Sigmoid colon (tissue), 7 donors: Measurements from ENCODE around the gene ABCC6. TPM values are rescaled to one million over a fixed set of nuclear protein-coding genes. Genes with fewer than 3 reads are reported as not detected.

ENCODE experiments used
- DNase-seq: peaks from one replicate; pipeline ENCODE4 v3.0.0-alpha.2; 2019
- H3K27ac ChIP-seq, 4 donors: fragments of 200-600 bp; sonication (generic); one replicate each; pipeline ENCODE4 v1.5.1; 2016 to 2019; ENCODE audit warnings: mild to moderate bottlenecking in 1 of 4
- H3K27me3 ChIP-seq, 3 donors: fragments of 200-600 bp; sonication (generic); one replicate each; pipeline ENCODE4 v1.5.1; 2019; ENCODE audit warnings: mild to moderate bottlenecking in 1 of 3
- H3K36me3 ChIP-seq, 4 donors: fragments of 200-600 bp; sonication (generic); one replicate each; pipeline ENCODE4 v1.5.1; 2016 to 2019
- H3K4me1 ChIP-seq, 4 donors: fragments of 200-600 bp; sonication (generic); one replicate each; pipeline ENCODE4 v1.5.1; 2017 to 2019
- H3K4me3 ChIP-seq, 4 donors: fragments of 200-600 bp; sonication (generic); one replicate each; pipeline ENCODE4 v1.5.1; 2017 to 2019; ENCODE audit warnings: mild to moderate bottlenecking in 2 of 4, moderate library complexity in 1 of 4
- H3K9me3 ChIP-seq, 4 donors: fragments of 200-600 bp in 3 of 4; sonication (generic) in 3 of 4; one replicate each; pipeline versions ENCODE4 v1.5.1 to v1.6.1; 2013 to 2019
- EP300 ChIP-seq, 4 donors: sonication (generic); formaldehyde crosslinking; IDR thresholded peaks; one replicate each; pipeline ENCODE4 v1.6.1; 2017; ENCODE audit warnings: antibody characterized with exemption in 4 of 4
- POLR2A ChIP-seq, 2 donors: fragments of 450-650 bp; IDR thresholded peaks; one replicate each; pipeline ENCODE4 v1.6.1; 2016; ENCODE audit warnings: antibody characterized with exemption in 2 of 2, mild to moderate bottlenecking in 2 of 2, moderate library complexity in 2 of 2
- POLR2AphosphoS5 ChIP-seq, 4 donors: sonication (generic); formaldehyde crosslinking; IDR thresholded peaks; one replicate each; pipeline ENCODE4 v1.6.1; 2017; ENCODE audit warnings: antibody characterized with exemption in 4 of 4
- WGBS, 2 donors: extraction: QIAGEN DNeasy Blood & Tissue Kit; methylation state at CpG; one replicate each; pipeline ENCODE4 v1.1.7; 2013; 5-methylcytosine and 5-hydroxymethylcytosine counted together
- intact Hi-C: fragments of 100-400 bp; cut with DNase I; formaldehyde crosslinking; loops from one replicate; pipeline ENCODE4 v1.15.1; 2023
- polyA plus RNA-seq, 3 donors: library from polyadenylated mRNA; stranded (reverse); fragments of 200-250 nt; gene quantifications; one replicate each; pipeline ENCODE4 v1.2.3, GENCODE V29; 2013
- total RNA-seq, 4 donors: library from RNA; depleted of rRNA; stranded (reverse); fragments of >200 nt; gene quantifications; one replicate each; pipeline ENCODE4 v1.1.0, GENCODE V29; 2016
- TF ChIP-seq, protein P1 (sequence below), 4 experiments: fragments of 450-650 bp in 3 of 4; fragments of 200-600 bp in 1 of 4; IDR thresholded peaks; one replicate each; pipeline ENCODE4 v1.5.1; 2016 to 2019; ENCODE audit warnings: antibody characterized with exemption in 4 of 4, mild to moderate bottlenecking in 3 of 4, moderate library complexity in 2 of 4
- donor health status: healthy with polysubstance abuse.
- donor health status: Bipolar disorder and iron deficiency.
- donor health status: healthy.

The ABCC6 gene
- total and polyA plus RNA-seq, 7 donors, result 0.66 to 22.2 (median 4.6) TPM; not detected in 1

DNA sequence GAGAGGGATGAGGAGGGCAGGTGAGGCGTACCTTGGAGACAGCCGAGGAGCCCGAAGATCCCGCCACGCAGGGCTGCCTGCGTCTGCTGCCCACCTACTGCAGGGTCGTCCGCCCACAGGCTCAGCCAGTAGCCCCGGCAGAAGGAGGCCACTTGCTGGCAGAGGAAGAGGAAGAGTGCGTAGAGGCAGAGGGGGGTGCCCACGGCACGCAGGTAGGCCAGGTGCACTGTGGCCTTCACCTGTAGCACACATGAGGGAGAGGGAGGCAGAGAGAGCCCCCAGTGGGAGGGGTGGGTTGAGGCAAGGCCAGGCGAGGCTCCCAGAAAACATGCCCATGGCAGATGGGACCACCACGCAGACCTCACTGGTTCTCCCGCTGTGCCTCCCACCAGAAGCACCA is 53.7 kb downstream of the ABCC6 start:
- no peaks in the 10 kb centered on the region for H3K4me1 ChIP-seq
- DNase-seq, result no peak
- 95% methylated on average over 15 of the region's 15 CpGs for WGBS, 2 donors
- H3K9me3 ChIP-seq, result no peaks in the 10 kb centered on the region
- H3K4me3 ChIP-seq, result no peak overlapping the region
- intact Hi-C loops, result no loop called here
- H3K27ac ChIP-seq, result no peak overlapping the region
- TF ChIP-seq POLR2AphosphoS5 (IDR thresholded peaks at IDR 0.05) (no peak), EP300 (IDR thresholded peaks at IDR 0.05) (no peak), POLR2A (IDR thresholded peaks at IDR 0.05) (no peak)
- TF ChIP-seq, protein P1, sequence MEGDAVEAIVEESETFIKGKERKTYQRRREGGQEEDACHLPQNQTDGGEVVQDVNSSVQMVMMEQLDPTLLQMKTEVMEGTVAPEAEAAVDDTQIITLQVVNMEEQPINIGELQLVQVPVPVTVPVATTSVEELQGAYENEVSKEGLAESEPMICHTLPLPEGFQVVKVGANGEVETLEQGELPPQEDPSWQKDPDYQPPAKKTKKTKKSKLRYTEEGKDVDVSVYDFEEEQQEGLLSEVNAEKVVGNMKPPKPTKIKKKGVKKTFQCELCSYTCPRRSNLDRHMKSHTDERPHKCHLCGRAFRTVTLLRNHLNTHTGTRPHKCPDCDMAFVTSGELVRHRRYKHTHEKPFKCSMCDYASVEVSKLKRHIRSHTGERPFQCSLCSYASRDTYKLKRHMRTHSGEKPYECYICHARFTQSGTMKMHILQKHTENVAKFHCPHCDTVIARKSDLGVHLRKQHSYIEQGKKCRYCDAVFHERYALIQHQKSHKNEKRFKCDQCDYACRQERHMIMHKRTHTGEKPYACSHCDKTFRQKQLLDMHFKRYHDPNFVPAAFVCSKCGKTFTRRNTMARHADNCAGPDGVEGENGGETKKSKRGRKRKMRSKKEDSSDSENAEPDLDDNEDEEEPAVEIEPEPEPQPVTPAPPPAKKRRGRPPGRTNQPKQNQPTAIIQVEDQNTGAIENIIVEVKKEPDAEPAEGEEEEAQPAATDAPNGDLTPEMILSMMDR (IDR thresholded peaks at IDR 0.05), result no peak
- no peaks in the 10 kb centered on the region for H3K36me3 ChIP-seq
- H3K27me3 ChIP-seq, result no peaks in the 10 kb centered on the region

DNA sequence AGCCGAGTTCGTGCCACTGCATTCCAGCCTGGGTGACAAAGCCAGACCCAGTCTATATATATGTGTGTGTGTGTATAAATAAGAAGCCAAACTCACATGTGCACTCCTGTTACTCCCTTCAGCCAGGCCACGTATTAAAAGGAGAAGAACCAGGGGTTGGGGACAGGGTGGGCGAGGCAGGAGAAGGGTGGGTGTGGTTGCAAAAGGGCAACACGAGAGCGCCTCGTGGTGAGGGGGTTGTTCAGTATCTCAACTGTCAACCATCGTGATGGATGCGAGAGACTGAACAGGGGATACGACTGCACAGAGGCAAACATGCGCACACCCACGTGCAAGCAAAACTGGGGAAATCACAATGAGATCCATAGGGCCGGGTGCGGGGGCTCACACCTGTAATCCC is 54.9 kb downstream of the ABCC6 start:
- Histone ChIP-seq H3K36me3 (no peaks in the 10 kb centered on the region), H3K27me3 (no peaks in the 10 kb centered on the region), H3K4me3 (no peak overlapping the region), H3K27ac (no peak overlapping the region), H3K9me3 (no peaks in the 10 kb centered on the region), H3K4me1 (no peaks in the 10 kb centered on the region)
- no peak for DNase-seq
- WGBS, 2 donors, result 92% methylated on average over 14 of the region's 14 CpGs
- TF ChIP-seq, protein P1 (IDR thresholded peaks at IDR 0.05), result no peak
- no peak for TF ChIP-seq EP300 (IDR thresholded peaks at IDR 0.05)
- TF ChIP-seq POLR2AphosphoS5 (IDR thresholded peaks at IDR 0.05), result no peak
- TF ChIP-seq POLR2A (IDR thresholded peaks at IDR 0.05), result no peak
- intact Hi-C loops, result no loop called here

DNA sequence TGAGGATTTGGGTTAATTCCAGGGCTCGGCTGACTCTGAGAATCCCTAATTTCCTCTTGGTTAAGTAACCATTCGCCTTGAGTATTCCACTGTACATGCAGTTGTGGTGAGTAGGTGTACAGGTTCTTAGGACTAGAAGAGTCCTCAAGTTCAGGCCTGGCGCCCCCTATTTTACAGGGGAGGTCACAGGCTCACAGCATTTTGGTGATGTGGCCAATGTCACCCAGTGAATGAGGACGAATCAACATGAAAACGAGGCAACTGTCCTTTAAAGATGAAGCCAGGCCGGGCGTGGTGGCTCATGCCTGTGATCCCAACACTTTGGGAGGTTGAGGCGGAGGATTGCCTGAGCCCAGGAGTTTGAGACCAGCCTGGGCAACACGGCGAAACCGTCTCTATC is 55.4 kb downstream of the ABCC6 start:
- H3K9me3 ChIP-seq, result no peaks in the 10 kb centered on the region
- H3K27me3 ChIP-seq, result no peaks in the 10 kb centered on the region
- DNase-seq, result no peak
- no peaks in the 10 kb centered on the region for H3K4me1 ChIP-seq
- intact Hi-C loops, result no loop called here
- H3K4me3 ChIP-seq, result no peak overlapping the region
- 82 to 88% methylated on average over 11 of the region's 11 CpGs for WGBS, 2 donors
- TF ChIP-seq EP300 (IDR thresholded peaks at IDR 0.05) (no peak), POLR2AphosphoS5 (IDR thresholded peaks at IDR 0.05) (no peak), POLR2A (IDR thresholded peaks at IDR 0.05) (no peak)
- TF ChIP-seq, protein P1 (IDR thresholded peaks at IDR 0.05), result no peak
- no peak overlapping the region for H3K27ac ChIP-seq
- no peaks in the 10 kb centered on the region for H3K36me3 ChIP-seq

DNA sequence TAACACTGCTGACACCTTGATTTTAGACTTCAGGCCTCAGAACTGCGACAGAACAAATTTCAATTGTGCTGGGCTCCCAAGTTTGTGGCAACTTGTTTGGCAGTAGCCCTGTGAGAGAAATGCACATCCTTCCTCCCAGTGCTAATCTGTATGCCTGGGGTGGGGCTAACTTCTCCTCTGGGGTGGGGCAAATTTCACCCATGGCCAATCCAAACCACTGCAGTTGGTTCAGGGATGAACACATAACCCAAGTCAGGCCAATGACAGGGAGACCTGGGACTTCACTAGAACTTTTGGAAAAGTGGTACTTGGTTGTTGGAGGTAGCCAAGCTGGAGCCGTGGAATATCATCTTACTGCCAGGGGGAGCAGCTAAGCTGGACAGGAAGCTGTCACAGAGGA is 56.3 kb downstream of the ABCC6 start:
- 46 to 47% methylated on average over 2 of the region's 2 CpGs for WGBS, 2 donors
- no peaks in the 10 kb centered on the region for H3K27me3 ChIP-seq
- intact Hi-C loops, result no loop called here

DNA sequence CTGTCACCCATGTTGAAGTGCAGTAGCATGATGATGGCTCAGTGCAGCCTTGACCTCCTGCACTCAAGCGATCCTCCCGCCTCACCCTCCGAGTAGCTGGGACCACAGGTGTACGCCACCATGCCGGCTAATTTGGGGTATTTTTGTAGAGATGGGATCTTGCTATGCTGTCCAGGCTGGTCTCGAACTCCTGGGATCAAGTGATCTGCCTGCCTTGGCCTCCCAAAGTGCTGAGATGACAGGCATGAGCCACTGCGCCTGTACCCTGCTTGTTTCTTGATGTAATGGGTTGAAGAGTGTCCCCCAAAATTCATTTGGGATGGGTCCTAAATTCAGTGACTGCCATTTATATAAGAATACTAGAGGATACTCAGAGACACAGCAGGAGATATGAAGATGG is 57.2 kb downstream of the ABCC6 start:
- no peak overlapping the region for H3K4me3 ChIP-seq
- H3K4me1 ChIP-seq, result no peaks in the 10 kb centered on the region
- 83 to 91% methylated on average over 7 of the region's 7 CpGs for WGBS, 2 donors
- TF ChIP-seq, protein P1 (IDR thresholded peaks at IDR 0.05), result no peak
- TF ChIP-seq POLR2AphosphoS5 (IDR thresholded peaks at IDR 0.05) (no peak), EP300 (IDR thresholded peaks at IDR 0.05) (no peak), POLR2A (IDR thresholded peaks at IDR 0.05) (no peak)
- intact Hi-C loops, result no loop called here
- H3K27ac ChIP-seq, result no peak overlapping the region
- H3K36me3 ChIP-seq, result no peaks in the 10 kb centered on the region
- no peaks in the 10 kb centered on the region for H3K27me3 ChIP-seq
- no peak for DNase-seq
- no peaks in the 10 kb centered on the region for H3K9me3 ChIP-seq

More for the DNA sequence above, 56.3 kb downstream of the ABCC6 start:
- H3K9me3 ChIP-seq, result no peaks in the 10 kb centered on the region
- no peak overlapping the region for H3K27ac ChIP-seq
- no peak for DNase-seq
- no peaks in the 10 kb centered on the region for H3K36me3 ChIP-seq
- no peaks in the 10 kb centered on the region for H3K4me1 ChIP-seq
- TF ChIP-seq POLR2AphosphoS5 (IDR thresholded peaks at IDR 0.05) (no peak), POLR2A (IDR thresholded peaks at IDR 0.05) (no peak), EP300 (IDR thresholded peaks at IDR 0.05) (no peak)
- TF ChIP-seq, protein P1 (IDR thresholded peaks at IDR 0.05), result no peak
- no peak overlapping the region for H3K4me3 ChIP-seq
